CD8-positive, alpha-beta memory T cell (primary cell): Measurements from ENCODE around the gene TATDN2. TPM values are rescaled to one million over a fixed set of nuclear protein-coding genes. Genes with fewer than 3 reads are reported as not detected.

Experiments used
- CTCF ChIA-PET: fragments of 350-600 bp; sonication (Branson Sonifier 250); formaldehyde crosslinking; loops from one replicate; lab custom pipeline; 2021; ENCODE audit warnings: antibody characterized with exemption; lab: Charles Lee
- POLR2A ChIA-PET: fragments of 350-600 bp; sonication (Branson Sonifier 250); formaldehyde crosslinking; loops from one replicate; lab custom pipeline; 2021; ENCODE audit warnings: antibody characterized with exemption; lab: Charles Lee
- DNase-seq, 5 donors: peaks; one replicate each; pipeline versions ENCODE4 v3.0.0 to v3.0.0-alpha.2; 2020 to 2022; ENCODE audit warnings: mixed read lengths in 1 of 5
- H3K27ac ChIP-seq: one replicate; pipeline ENCODE4 v1.7.0; 2013; ENCODE audit warnings: low read depth, mild to moderate bottlenecking, low read length, moderate library complexity
- H3K27me3 ChIP-seq: 2 replicates; pipeline ENCODE4 v1.7.0; 2013; ENCODE audit warnings: low read length, mild to moderate bottlenecking; ENCODE audit not compliant: insufficient read depth, poor library complexity, severe bottlenecking
- H3K36me3 ChIP-seq: 2 replicates; pipeline ENCODE4 v1.7.0; 2013; ENCODE audit warnings: mild to moderate bottlenecking, low read length, moderate library complexity; ENCODE audit not compliant: insufficient read depth
- H3K4me1 ChIP-seq: 2 replicates; pipeline ENCODE4 v1.7.0; 2013; ENCODE audit warnings: mild to moderate bottlenecking, low read length, moderate library complexity; ENCODE audit not compliant: insufficient read depth
- H3K4me3 ChIP-seq: 2 replicates; pipeline ENCODE4 v1.7.0; 2013; ENCODE audit warnings: mild to moderate bottlenecking, low read length
- H3K9me3 ChIP-seq: 2 replicates; pipeline ENCODE4 v1.7.0; 2013; ENCODE audit warnings: mild to moderate bottlenecking, low read length
- H3K27ac Mint-ChIP-seq, 8 donors: one replicate each; pipeline ENCODE4 v1.8.0; 2020 to 2021; ENCODE audit warnings: mixed read lengths in 8 of 8, mild to moderate bottlenecking in 6 of 8, inconsistent platforms in 3 of 8, moderate library complexity in 3 of 8
- H3K27me3 Mint-ChIP-seq, 2 donors: one replicate each; pipeline ENCODE4 v1.8.0; 2020 to 2021; ENCODE audit warnings: mixed read lengths in 2 of 2, mild to moderate bottlenecking in 1 of 2, moderate library complexity in 1 of 2
- H3K36me3 Mint-ChIP-seq, 3 donors: one replicate each; pipeline ENCODE4 v1.8.0; 2020 to 2021; ENCODE audit warnings: mixed read lengths in 3 of 3, inconsistent platforms in 1 of 3, mild to moderate bottlenecking in 1 of 3
- H3K4me1 Mint-ChIP-seq, 3 donors: one replicate each; pipeline ENCODE4 v1.8.0; 2020 to 2021; ENCODE audit warnings: mixed read lengths in 3 of 3, inconsistent platforms in 1 of 3, mild to moderate bottlenecking in 1 of 3
- H3K4me3 Mint-ChIP-seq, 7 donors: one replicate each; pipeline ENCODE4 v1.8.0; 2020 to 2021; ENCODE audit warnings: mixed read lengths in 7 of 7, mild to moderate bottlenecking in 6 of 7, moderate library complexity in 4 of 7, inconsistent platforms in 2 of 7
- H3K9me3 Mint-ChIP-seq, 5 donors: one replicate each; pipeline ENCODE4 v1.8.0; 2020 to 2022; ENCODE audit warnings: mixed read lengths in 5 of 5, mild to moderate bottlenecking in 3 of 5, moderate library complexity in 2 of 5, inconsistent platforms in 1 of 5
- polyA plus RNA-seq: library from polyadenylated mRNA; unstranded; fragments of 300-500 nt; fragmentation: Illumina TruSeq; gene quantifications from one replicate; pipeline ENCODE4 v1.2.3, GENCODE V29; 2021
- total RNA-seq, 2 experiments: library from RNA; stranded (reverse); gene quantifications; one replicate each; pipeline ENCODE4 v1.2.3, GENCODE V29; 2021

The TATDN2 gene
- total and polyA plus RNA-seq, 3 experiments from 2014 or later = 23.3 to 60.0 (median 57.6) TPM

DNA sequence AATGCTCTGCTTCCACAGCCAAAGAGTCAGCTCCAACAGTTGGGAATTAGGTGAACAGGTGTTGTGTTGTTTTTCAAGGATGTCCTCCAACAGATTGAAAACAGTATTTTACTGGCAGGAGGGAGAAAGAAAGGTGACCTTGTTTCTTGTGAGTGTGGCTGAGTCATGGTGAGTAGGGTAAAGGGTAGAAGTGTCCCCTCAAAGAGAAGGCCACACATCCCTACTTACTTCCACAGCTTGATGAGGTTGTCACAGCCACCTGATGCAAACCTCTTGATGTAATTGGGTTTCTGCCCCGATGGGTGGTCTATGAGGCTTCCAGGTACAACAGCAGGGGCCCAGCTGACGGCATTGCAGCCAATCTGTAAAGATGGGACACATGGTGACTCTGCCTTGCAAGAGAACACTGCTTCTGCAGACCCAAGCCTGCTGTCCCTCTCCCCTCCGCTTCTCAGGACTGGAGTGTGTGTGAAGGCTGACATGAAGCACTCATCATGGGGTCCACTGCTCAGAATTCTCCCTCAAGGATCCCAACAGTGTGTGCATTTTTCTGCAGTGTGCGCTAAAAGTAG is 57.2 kb downstream of the TATDN2 start:
- Histone ChIP-seq H3K27me3 (no peaks in the 10 kb centered on the region), H3K27ac (no peak overlapping the region), H3K4me1 (no peaks in the 10 kb centered on the region), H3K4me3 (no peak overlapping the region), H3K9me3 (no peaks in the 10 kb centered on the region), H3K36me3 (peaks cover 54% of the 10 kb centered on the region)
- Mint-ChIP-seq H3K27ac (no peak overlapping the region), H3K27me3 (no peaks in the 10 kb centered on the region), H3K4me1 (no peaks in the 10 kb centered on the region), H3K4me3 (no peak overlapping the region), H3K9me3 (no peaks in the 10 kb centered on the region), H3K36me3 (peaks cover 0 to 93% (median 14%) of the 10 kb centered on the region in 3 donors)
- CTCF ChIA-PET = interaction anchor here (1.1 kb wide), 1 partner anchor 15 kb away, joined by 3 read pairs; no protein-coding TSS in a partner anchor
- no peak for DNase-seq
- POLR2A ChIA-PET = no interaction called here

DNA sequence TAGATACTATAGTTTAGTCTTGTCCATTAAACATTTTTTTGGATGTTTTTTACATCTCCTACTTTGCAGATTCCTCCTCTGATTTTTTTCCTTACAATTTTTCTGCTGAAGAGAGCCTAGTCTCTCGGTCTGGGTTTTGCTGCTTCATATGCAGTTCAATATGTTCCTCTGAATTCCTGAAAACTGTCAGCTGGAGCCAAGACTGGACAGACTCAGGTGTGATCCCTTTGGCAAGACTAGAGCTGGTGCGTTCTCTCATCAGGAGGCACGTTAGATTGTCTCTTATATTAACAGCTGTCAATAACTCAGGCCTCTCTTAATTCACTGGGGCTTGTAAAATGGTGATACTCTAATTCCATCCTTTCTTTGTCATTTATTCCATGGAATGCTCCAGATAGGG is 57.9 kb downstream of the TATDN2 start:
- ChIA-PET CTCF (no interaction called here), POLR2A (no interaction called here)
- Mint-ChIP-seq H3K27ac (peak overlapping the region in 3 of 8 donors; percentile 34 to 79 (median 39)), H3K36me3 (peaks cover 0 to 93% (median 11%) of the 10 kb centered on the region in 3 donors), H3K4me3 (no peak overlapping the region), H3K27me3 (no peaks in the 10 kb centered on the region), H3K4me1 (no peaks in the 10 kb centered on the region), H3K9me3 (no peaks in the 10 kb centered on the region)
- peaks cover 53% of the 10 kb centered on the region for H3K36me3 ChIP-seq
- H3K9me3 ChIP-seq = no peaks in the 10 kb centered on the region
- H3K27ac ChIP-seq = no peak overlapping the region
- no peak for DNase-seq
- H3K4me3 ChIP-seq = no peak overlapping the region
- H3K4me1 ChIP-seq = no peaks in the 10 kb centered on the region
- H3K27me3 ChIP-seq = no peaks in the 10 kb centered on the region

DNA sequence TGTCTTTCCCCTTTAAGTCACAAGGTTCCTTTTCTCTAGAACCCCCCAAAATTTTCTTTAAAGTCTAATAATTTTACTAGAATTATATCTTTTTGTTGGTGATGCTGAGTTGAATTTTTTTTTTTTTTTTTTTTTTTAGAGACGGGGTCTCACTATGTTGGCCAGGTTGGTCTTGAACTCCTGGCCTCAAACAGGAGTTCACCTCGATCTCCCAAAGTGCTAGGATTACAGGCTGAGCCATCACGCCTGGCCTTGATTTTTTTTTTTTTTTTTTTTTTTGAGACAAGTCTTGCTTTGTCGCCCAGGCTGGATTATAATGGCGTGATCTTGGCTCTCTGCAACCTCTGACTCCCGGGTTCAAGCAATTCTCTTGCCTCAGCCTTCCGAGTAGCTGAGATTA is 60.4 kb downstream of the TATDN2 start:
- no peak overlapping the region for H3K27ac ChIP-seq
- no peak overlapping the region for H3K4me3 ChIP-seq
- no peaks in the 10 kb centered on the region for H3K9me3 Mint-ChIP-seq
- H3K27ac Mint-ChIP-seq = no peak overlapping the region
- H3K4me1 ChIP-seq = no peaks in the 10 kb centered on the region
- no peaks in the 10 kb centered on the region for H3K4me1 Mint-ChIP-seq
- ChIA-PET CTCF (interaction anchor here (1.5 kb wide), 1 partner anchor 377 kb away, joined by 3 read pairs; no protein-coding TSS in a partner anchor), POLR2A (no interaction called here)
- H3K4me3 Mint-ChIP-seq = no peak overlapping the region
- H3K27me3 Mint-ChIP-seq = no peaks in the 10 kb centered on the region
- H3K36me3 ChIP-seq = peaks cover 60% of the 10 kb centered on the region
- peaks cover 0 to 93% (median 5%) of the 10 kb centered on the region in 3 donors for H3K36me3 Mint-ChIP-seq
- no peak for DNase-seq
- H3K9me3 ChIP-seq = no peaks in the 10 kb centered on the region
- H3K27me3 ChIP-seq = no peaks in the 10 kb centered on the region

DNA sequence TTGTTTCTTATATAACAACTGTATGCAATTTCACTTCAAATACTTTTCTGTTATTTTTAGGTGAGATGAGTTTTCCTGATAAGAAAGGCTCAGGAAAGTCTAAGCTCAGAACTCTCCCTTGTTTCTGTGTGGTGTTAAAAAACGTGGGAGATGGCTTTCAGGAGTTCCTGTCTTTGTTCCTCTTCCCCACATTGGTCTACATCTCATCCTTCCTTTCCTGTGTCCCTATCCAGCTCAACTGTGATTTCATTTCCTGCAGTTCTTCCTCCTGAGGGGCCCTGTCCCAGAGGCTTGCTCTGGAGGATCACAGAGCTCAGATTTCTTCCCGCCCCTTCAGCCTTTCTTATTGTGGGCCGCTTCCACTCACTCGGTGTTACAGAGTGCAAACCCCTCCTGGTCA is 61.5 kb downstream of the TATDN2 start:
- no peaks in the 10 kb centered on the region for H3K9me3 ChIP-seq
- no peaks in the 10 kb centered on the region for H3K4me1 ChIP-seq
- Mint-ChIP-seq H3K4me1 (peaks cover 0 to 6% (median 2%) of the 10 kb centered on the region in 3 donors), H3K9me3 (no peaks in the 10 kb centered on the region), H3K36me3 (peaks cover 0 to 93% (median 8%) of the 10 kb centered on the region in 3 donors), H3K27ac (peak overlapping the region in 6 of 8 donors; percentile 4 to 82 (median 40)), H3K27me3 (no peaks in the 10 kb centered on the region), H3K4me3 (no peak overlapping the region)
- H3K4me3 ChIP-seq = no peak overlapping the region
- peaks cover 60% of the 10 kb centered on the region for H3K36me3 ChIP-seq
- H3K27ac ChIP-seq = no peak overlapping the region
- ChIA-PET POLR2A (no interaction called here), CTCF (no interaction called here)
- no peaks in the 10 kb centered on the region for H3K27me3 ChIP-seq
- DNase-seq = no peak

DNA sequence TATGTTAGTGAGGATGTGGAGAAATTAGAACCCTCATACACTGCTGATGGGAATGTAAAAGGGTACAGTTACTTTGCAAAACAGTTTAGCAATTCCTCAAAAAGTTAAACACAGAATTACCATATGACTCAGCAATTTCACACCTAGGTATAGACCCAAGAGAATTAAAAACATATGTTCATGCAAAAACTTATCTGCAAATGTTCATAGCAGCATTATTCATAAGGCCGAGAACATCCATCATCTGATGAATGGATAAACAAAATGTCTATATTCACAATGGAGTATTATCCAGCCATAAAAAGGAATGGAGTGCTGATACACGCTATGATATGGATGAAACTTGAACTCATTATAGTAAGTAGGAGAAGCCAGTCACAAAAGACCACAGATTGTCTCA is 62.3 kb downstream of the TATDN2 start:
- Histone ChIP-seq H3K4me3 (no peak overlapping the region), H3K9me3 (no peaks in the 10 kb centered on the region), H3K4me1 (no peaks in the 10 kb centered on the region), H3K27ac (no peak overlapping the region), H3K27me3 (no peaks in the 10 kb centered on the region), H3K36me3 (peaks cover 58% of the 10 kb centered on the region)
- ChIA-PET CTCF (no interaction called here), POLR2A (no interaction called here)
- H3K27me3 Mint-ChIP-seq = no peaks in the 10 kb centered on the region
- H3K27ac Mint-ChIP-seq = peak overlapping the region in 1 of 8 donors; percentile 39
- no peak overlapping the region for H3K4me3 Mint-ChIP-seq
- H3K36me3 Mint-ChIP-seq = peaks cover 0 to 90% (median 11%) of the 10 kb centered on the region in 3 donors
- H3K9me3 Mint-ChIP-seq = no peaks in the 10 kb centered on the region
- no peak for DNase-seq
- H3K4me1 Mint-ChIP-seq = peaks cover 0 to 9% (median 2%) of the 10 kb centered on the region in 3 donors

DNA sequence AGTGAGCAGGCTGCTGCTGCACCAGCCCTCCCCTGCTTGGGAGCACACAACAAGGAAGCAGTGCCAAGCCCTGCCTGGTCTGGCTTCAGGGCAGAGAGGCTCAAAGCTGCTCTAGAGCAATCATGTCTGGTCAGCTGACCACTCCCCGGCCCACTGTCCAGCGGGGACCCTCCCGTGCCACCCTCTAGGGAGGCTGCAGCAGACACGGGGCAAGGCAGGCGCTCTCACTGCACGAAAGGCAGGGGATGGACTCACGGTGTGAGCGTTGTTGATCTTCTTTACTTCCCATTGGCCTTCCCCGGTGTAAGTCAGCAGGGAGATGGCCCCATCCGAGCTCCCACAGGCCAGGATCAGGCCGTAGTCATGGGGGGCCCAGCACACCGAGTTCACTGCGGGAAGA is 63.5 kb downstream of the TATDN2 start:
- peaks cover 66% of the 10 kb centered on the region for H3K36me3 ChIP-seq
- H3K4me3 ChIP-seq = no peak overlapping the region
- Mint-ChIP-seq H3K27ac (peak overlapping the region in 1 of 8 donors; percentile 17), H3K4me3 (no peak overlapping the region), H3K36me3 (peaks cover 0 to 90% (median 12%) of the 10 kb centered on the region in 3 donors), H3K27me3 (no peaks in the 10 kb centered on the region), H3K9me3 (no peaks in the 10 kb centered on the region), H3K4me1 (peaks cover 0 to 9% (median 2%) of the 10 kb centered on the region in 3 donors)
- CTCF ChIA-PET = interaction anchor here (0.9 kb wide), 1 partner anchor 9 kb away, joined by 3 read pairs; the partner anchor contains the start of gene SEC13
- H3K27ac ChIP-seq = no peak overlapping the region
- H3K9me3 ChIP-seq = no peaks in the 10 kb centered on the region
- POLR2A ChIA-PET = no interaction called here
- H3K4me1 ChIP-seq = no peaks in the 10 kb centered on the region
- no peaks in the 10 kb centered on the region for H3K27me3 ChIP-seq
- DNase-seq = no peak

DNA sequence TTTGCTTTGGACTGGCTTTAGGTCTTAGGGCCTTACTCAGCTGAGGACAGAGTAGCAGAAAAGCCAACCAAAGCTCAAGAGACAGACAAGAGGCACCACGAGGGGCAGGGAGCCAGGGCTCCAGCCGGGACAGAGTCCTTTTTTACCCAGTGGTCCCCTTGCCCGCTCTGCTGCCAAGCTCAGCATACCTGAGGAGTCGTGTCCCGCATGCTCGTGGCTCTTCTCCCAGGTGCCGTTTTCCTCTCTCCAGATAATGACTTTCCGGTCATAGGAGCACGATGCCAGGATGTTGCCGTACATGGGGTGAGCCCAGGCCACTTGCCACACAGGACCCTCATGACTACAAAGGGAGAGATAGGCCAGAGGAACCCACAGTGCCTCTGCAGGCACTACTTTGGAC is 64.1 kb downstream of the TATDN2 start:
- Histone ChIP-seq H3K27ac (no peak overlapping the region), H3K4me1 (no peaks in the 10 kb centered on the region), H3K4me3 (no peak overlapping the region), H3K36me3 (peaks cover 70% of the 10 kb centered on the region), H3K9me3 (no peaks in the 10 kb centered on the region), H3K27me3 (no peaks in the 10 kb centered on the region)
- Mint-ChIP-seq H3K9me3 (no peaks in the 10 kb centered on the region), H3K27me3 (no peaks in the 10 kb centered on the region), H3K4me1 (peaks cover 0 to 11% (median 3%) of the 10 kb centered on the region in 3 donors), H3K4me3 (no peak overlapping the region), H3K36me3 (peaks cover 0 to 91% (median 12%) of the 10 kb centered on the region in 3 donors), H3K27ac (peak overlapping the region in 3 of 8 donors; percentile 11 to 88 (median 36))
- no peak for DNase-seq
- ChIA-PET POLR2A (no interaction called here), CTCF (no interaction called here)

DNA sequence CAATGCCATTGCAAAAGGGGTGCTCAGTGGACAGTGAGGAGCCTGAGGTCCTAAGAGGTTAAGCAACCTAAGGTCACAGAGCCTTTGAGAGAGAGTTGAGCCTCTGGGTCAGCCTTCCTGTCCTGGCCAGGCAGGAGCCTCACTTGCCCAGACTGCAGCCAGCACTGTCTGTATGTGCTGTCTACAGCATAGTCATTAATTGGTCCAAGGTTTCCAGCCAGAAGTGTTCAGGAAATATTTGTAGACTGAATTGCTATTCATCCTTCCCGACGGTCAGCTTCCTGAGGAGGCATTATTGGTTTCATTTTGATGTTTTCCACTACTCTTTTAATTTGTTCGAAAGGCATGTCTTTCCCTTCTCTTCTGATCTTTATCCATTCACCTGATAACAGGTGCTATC is 64.6 kb downstream of the TATDN2 start:
- H3K36me3 ChIP-seq = peaks cover 70% of the 10 kb centered on the region
- peak overlapping the region in 2 of 8 donors; percentile 11 to 48 for H3K27ac Mint-ChIP-seq
- peaks cover 3% of the 10 kb centered on the region for H3K4me1 ChIP-seq
- H3K9me3 Mint-ChIP-seq = no peaks in the 10 kb centered on the region
- no peak overlapping the region for H3K4me3 ChIP-seq
- peaks cover 0 to 91% (median 12%) of the 10 kb centered on the region in 3 donors for H3K36me3 Mint-ChIP-seq
- no peak overlapping the region for H3K4me3 Mint-ChIP-seq
- no peaks in the 10 kb centered on the region for H3K27me3 Mint-ChIP-seq
- peaks cover 0 to 16% (median 4%) of the 10 kb centered on the region in 3 donors for H3K4me1 Mint-ChIP-seq
- ChIA-PET CTCF (no interaction called here), POLR2A (no interaction called here)
- H3K27ac ChIP-seq = no peak overlapping the region
- no peaks in the 10 kb centered on the region for H3K9me3 ChIP-seq
- DNase-seq = no peak
- no peaks in the 10 kb centered on the region for H3K27me3 ChIP-seq
